Retinal pigment epithelial cell (primary cell): ENCODE results near the gene SNTN.

Source experiments
- DNase-seq: peaks from one replicate; pipeline ENCODE4 v3.0.0-alpha.2; 2010; ENCODE audit warnings: low read depth
- H3K4me3 ChIP-seq: 2 replicates; pipeline ENCODE4 v1.5.1; 2011; ENCODE audit warnings: mild to moderate bottlenecking, low read length, control low read depth, moderate library complexity
- CTCF ChIP-seq: conservative IDR thresholded peaks from 2 replicates; pipeline ENCODE4 v1.5.1; 2011; ENCODE audit warnings: low read depth, low read length, control low read depth, inconsistent platforms

The SNTN gene

GRCh38 chr3:63654211-63654610, 1.7 kb downstream of the SNTN start:
- no peak for DNase-seq
- H3K4me3 ChIP-seq: no peak overlapping the region
- no peak for TF ChIP-seq CTCF

- TF ChIP-seq CTCF: no peak
- H3K4me3 ChIP-seq: no peak overlapping the region
- no peak for DNase-seq
Measured at GRCh38 chr3:63654931-63655330, 2.5 kb downstream of the SNTN start.

- no peak for TF ChIP-seq CTCF
- no peak overlapping the region for H3K4me3 ChIP-seq
- DNase-seq: peak; percentile 96
Measured at GRCh38 chr3:63655519-63655918, 3.0 kb downstream of the SNTN start.

- no peak for TF ChIP-seq CTCF
- DNase-seq: peak; percentile 46
- no peak overlapping the region for H3K4me3 ChIP-seq
Measured at GRCh38 chr3:63656786-63657185, 4.3 kb downstream of the SNTN start.

GRCh38 chr3:63661242-63661641, 8.8 kb downstream of the SNTN start:
- peak; percentile 48 for TF ChIP-seq CTCF
- H3K4me3 ChIP-seq: no peak overlapping the region
- no peak for DNase-seq

GRCh38 chr3:63662011-63662410, 9.5 kb downstream of the SNTN start:
- TF ChIP-seq CTCF: no peak
- no peak for DNase-seq
- no peak overlapping the region for H3K4me3 ChIP-seq

- H3K4me3 ChIP-seq: no peak overlapping the region
- no peak for DNase-seq
- TF ChIP-seq CTCF: no peak
Measured at GRCh38 chr3:63662500-63662899, 10.0 kb downstream of the SNTN start.
